ENCODE results near the gene EDRF1. TPM values are rescaled to one million over a fixed set of nuclear protein-coding genes. Genes with fewer than 3 reads are reported as not detected.
A peak's percentile ranks its signal among the peaks of the same experiment; 100 is the strongest.

The EDRF1 gene
- total RNA-seq, 3 donors from 2014 or later (not counting 1 experiment from before 2014, with no cell fraction given) = 40.6 to 66.2 (median 57.5) TPM

DNA sequence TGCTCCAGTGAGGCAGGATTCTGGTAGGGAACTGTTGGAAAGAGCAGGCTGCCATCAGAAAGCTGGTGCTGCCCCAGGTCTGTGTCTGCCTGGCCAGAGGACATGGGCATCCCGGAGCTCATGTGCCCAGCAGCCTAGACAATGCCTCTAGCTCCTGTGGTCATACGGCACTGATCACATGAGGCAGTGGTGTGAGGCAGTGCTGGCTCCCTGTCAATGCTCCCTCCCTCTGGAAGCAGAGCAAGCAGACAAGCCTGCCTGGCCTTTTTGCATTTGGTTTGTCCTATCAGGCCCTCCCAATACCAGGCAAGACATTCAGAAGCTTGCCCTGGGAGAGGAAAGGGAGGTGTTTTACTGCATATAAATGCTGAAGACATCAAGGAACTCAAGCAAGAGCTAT lies 75.6 kb downstream of the EDRF1 start:
- H3K27ac Mint-ChIP-seq = peak overlapping the region in 1 of 2 donors; percentile 7
- H3K36me3 Mint-ChIP-seq = peaks cover 12% of the 10 kb centered on the region
- ATAC-seq (no peak), DNase-seq (no peak)
- H3K4me3 Mint-ChIP-seq = no peak overlapping the region
- 100% methylated on average over 2 of the region's 2 CpGs for WGBS (ENCODE audit: insufficient coverage)
- Histone ChIP-seq H3K27ac (ENCODE audit: low read length) (no peak overlapping the region), H3K4me3 (ENCODE audit: low read length) (no peak overlapping the region), H3K36me3 (ENCODE audit: control insufficient read depth, insufficient read depth, low read length) (peaks cover 29% of the 10 kb centered on the region), H3K9me3 (ENCODE audit: control insufficient read depth, insufficient read depth, low read length) (no peaks in the 10 kb centered on the region), H3K4me1 (ENCODE audit: control insufficient read depth, insufficient read depth, low read length) (peaks cover 16% of the 10 kb centered on the region), H3K27me3 (ENCODE audit: control insufficient read depth, insufficient read depth, low read length) (no peaks in the 10 kb centered on the region)
- peaks cover 9% of the 10 kb centered on the region in 2 donors for H3K4me1 Mint-ChIP-seq
- no peaks in the 10 kb centered on the region for H3K27me3 Mint-ChIP-seq (ENCODE audit: low read depth in 2 of 2)
- intact Hi-C loops (cut with micrococcal nuclease) = no loop called here
- no peaks in the 10 kb centered on the region for H3K9me3 Mint-ChIP-seq
- TF ChIP-seq, protein P1, sequence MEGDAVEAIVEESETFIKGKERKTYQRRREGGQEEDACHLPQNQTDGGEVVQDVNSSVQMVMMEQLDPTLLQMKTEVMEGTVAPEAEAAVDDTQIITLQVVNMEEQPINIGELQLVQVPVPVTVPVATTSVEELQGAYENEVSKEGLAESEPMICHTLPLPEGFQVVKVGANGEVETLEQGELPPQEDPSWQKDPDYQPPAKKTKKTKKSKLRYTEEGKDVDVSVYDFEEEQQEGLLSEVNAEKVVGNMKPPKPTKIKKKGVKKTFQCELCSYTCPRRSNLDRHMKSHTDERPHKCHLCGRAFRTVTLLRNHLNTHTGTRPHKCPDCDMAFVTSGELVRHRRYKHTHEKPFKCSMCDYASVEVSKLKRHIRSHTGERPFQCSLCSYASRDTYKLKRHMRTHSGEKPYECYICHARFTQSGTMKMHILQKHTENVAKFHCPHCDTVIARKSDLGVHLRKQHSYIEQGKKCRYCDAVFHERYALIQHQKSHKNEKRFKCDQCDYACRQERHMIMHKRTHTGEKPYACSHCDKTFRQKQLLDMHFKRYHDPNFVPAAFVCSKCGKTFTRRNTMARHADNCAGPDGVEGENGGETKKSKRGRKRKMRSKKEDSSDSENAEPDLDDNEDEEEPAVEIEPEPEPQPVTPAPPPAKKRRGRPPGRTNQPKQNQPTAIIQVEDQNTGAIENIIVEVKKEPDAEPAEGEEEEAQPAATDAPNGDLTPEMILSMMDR (IDR thresholded peaks at IDR 0.05) = no peak

DNA sequence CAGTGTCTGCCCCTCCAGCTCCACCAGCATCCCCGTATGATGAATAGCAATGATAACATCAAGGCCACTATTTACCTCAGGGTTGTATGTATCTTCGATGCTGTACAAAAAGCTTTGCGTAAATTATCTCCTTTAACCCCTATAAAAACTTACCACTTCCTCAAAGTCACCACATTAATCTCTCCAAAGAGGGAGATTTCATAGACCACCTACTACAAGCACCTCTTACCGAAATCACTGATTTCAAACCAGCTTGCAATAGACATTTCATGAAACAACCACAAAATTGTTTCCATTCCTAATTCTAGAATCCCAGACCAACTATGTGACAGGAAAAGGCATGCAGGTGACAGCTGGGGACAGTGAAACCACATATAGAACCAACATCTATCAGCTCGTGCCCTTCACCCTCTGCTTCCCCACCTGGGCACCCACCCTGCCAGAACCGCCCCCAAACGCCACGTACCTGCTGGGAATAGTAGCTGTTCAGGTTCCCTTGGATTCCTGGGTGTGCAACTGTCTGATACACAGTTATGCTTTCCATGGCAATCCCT lies 76.2 kb downstream of the EDRF1 start:
- ATAC-seq (no peak), DNase-seq (no peak)
- Histone ChIP-seq H3K9me3 (ENCODE audit: control insufficient read depth, insufficient read depth, low read length) (no peaks in the 10 kb centered on the region), H3K36me3 (ENCODE audit: control insufficient read depth, insufficient read depth, low read length) (peaks cover 29% of the 10 kb centered on the region), H3K4me1 (ENCODE audit: control insufficient read depth, insufficient read depth, low read length) (peaks cover 16% of the 10 kb centered on the region), H3K27ac (ENCODE audit: low read length) (no peak overlapping the region), H3K4me3 (ENCODE audit: low read length) (no peak overlapping the region), H3K27me3 (ENCODE audit: control insufficient read depth, insufficient read depth, low read length) (no peaks in the 10 kb centered on the region)
- Mint-ChIP-seq H3K9me3 (no peaks in the 10 kb centered on the region), H3K27me3 (ENCODE audit: low read depth in 2 of 2) (no peaks in the 10 kb centered on the region), H3K27ac (peak overlapping the region in 1 of 2 donors; percentile 7), H3K36me3 (peaks cover 12% of the 10 kb centered on the region), H3K4me3 (no peak overlapping the region), H3K4me1 (peaks cover 9% of the 10 kb centered on the region in 2 donors)
- intact Hi-C loops (cut with micrococcal nuclease) = no loop called here
- TF ChIP-seq, protein P1 (IDR thresholded peaks at IDR 0.05) = no peak
- WGBS (ENCODE audit: insufficient coverage) = 75% methylated on average over 8 of the region's 8 CpGs

DNA sequence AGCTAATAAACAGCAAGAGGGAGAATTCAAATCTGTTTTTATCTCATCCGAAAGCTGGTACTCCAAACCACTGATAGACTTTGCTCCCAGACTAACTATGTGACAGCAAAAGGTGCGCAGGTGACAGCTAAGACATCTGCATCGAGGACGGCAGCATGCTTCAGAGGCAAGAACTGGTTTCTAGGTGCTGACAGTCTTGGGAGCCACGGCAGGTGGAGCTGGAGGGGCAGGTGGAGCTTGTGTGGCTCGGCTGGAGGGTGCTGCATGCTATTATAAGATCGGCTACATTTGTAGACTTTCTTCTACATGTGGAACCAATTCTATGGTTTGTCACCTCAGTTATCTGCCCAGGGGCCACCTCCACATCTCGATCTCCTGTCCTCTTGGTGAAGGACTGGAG lies 77.9 kb downstream of the EDRF1 start:
- no peak overlapping the region for H3K4me3 Mint-ChIP-seq
- Histone ChIP-seq H3K4me3 (ENCODE audit: low read length) (no peak overlapping the region), H3K27ac (ENCODE audit: low read length) (no peak overlapping the region), H3K4me1 (ENCODE audit: control insufficient read depth, insufficient read depth, low read length) (peaks cover 7% of the 10 kb centered on the region), H3K36me3 (ENCODE audit: control insufficient read depth, insufficient read depth, low read length) (peaks cover 30% of the 10 kb centered on the region), H3K27me3 (ENCODE audit: control insufficient read depth, insufficient read depth, low read length) (no peaks in the 10 kb centered on the region), H3K9me3 (ENCODE audit: control insufficient read depth, insufficient read depth, low read length) (no peaks in the 10 kb centered on the region)
- peaks cover 5 to 6% of the 10 kb centered on the region in 2 donors for H3K4me1 Mint-ChIP-seq
- H3K27ac Mint-ChIP-seq = no peak overlapping the region
- no peaks in the 10 kb centered on the region for H3K9me3 Mint-ChIP-seq
- intact Hi-C loops (cut with micrococcal nuclease) = no loop called here
- peaks cover 12% of the 10 kb centered on the region for H3K36me3 Mint-ChIP-seq
- no peaks in the 10 kb centered on the region for H3K27me3 Mint-ChIP-seq (ENCODE audit: low read depth in 2 of 2)
- ATAC-seq (no peak), DNase-seq (no peak)
- WGBS (ENCODE audit: insufficient coverage) = 93% methylated on average over 8 of the region's 8 CpGs
- TF ChIP-seq, protein P1 (IDR thresholded peaks at IDR 0.05) = no peak

All from natural killer cell (primary cell).